Measurements from ENCODE around the gene NCOA6. TPM values are rescaled to one million over a fixed set of nuclear protein-coding genes. Genes with fewer than 3 reads are reported as not detected.

The NCOA6 gene
- total and polyA plus RNA-seq, 2 of the 4 experiments (the other 2 are of a cell fraction): 3.6 to 13.1 TPM

GRCh38 chr20:34755367-34755766 lies 70.1 kb downstream of the NCOA6 start:
- DNase-seq: no peak
- Histone ChIP-seq H2BK20ac (ENCODE audit: low read depth, low read length) (no peak overlapping the region), H3K36me3 (ENCODE audit: control insufficient read depth, insufficient read depth, low read length) (peaks cover 24% of the 10 kb centered on the region), H3K79me1 (ENCODE audit: low read depth in 1 of 2, low read length in 2 of 2) (peaks cover 18 to 39% of the 10 kb centered on the region in 2 experiments; a peak in 3 of 4 replicates), H2BK5ac (ENCODE audit: low read depth, low read length, poor library complexity, severe bottlenecking) (no peak overlapping the region), H3K14ac (replicated peaks; ENCODE audit: low read depth, low read length) (no peak overlapping the region), H3K4me2 (ENCODE audit: low read depth, low read length) (no peak overlapping the region), H4K20me1 (ENCODE audit: insufficient read depth, low read length) (peaks cover 6% of the 10 kb centered on the region; the same call in 1 of the 2 replicates), H2BK15ac (ENCODE audit: low read depth, low read length) (no peak overlapping the region), H3K27me3 (ENCODE audit: control insufficient read depth, insufficient read depth, low read length) (no peaks in the 10 kb centered on the region), H3K4ac (ENCODE audit: low read depth, low read length) (no peak overlapping the region), H4K5ac (ENCODE audit: low read depth, low read length) (no peak overlapping the region), H3K18ac (ENCODE audit: low read depth, low read length) (no peak overlapping the region), H3K9ac (ENCODE audit: low read depth, low read length) (no peak overlapping the region), H2AFZ (replicated peaks; ENCODE audit: low read length, poor library complexity) (no peak overlapping the region), H3K4me3 (ENCODE audit: insufficient read depth, low read depth, low read length) (no peak overlapping the region), H3K56ac (ENCODE audit: extremely low read depth, insufficient read depth, low read length) (no peak overlapping the region), H3K9me3 (ENCODE audit: control insufficient read depth, insufficient read depth, low read length) (no peaks in the 10 kb centered on the region), H2AK5ac (ENCODE audit: low read depth, low read length) (no peak overlapping the region), H2BK120ac (ENCODE audit: low read depth, low read length) (no peak overlapping the region), H3K23ac (ENCODE audit: low read depth, low read length) (0 out of 2 replicates have a peak overlapping the region, but pooled peaks have one; percentile 46), H4K91ac (ENCODE audit: insufficient read depth, low read depth, low read length) (no peak overlapping the region), H3K4me1 (ENCODE audit: control insufficient read depth, insufficient read depth, low read length) (peaks cover 15% of the 10 kb centered on the region), H3K9me1 (ENCODE audit: insufficient read depth, low read length) (peaks cover 6% of the 10 kb centered on the region; the same call in 1 of the 2 replicates), H4K8ac (ENCODE audit: low read depth in 2 of 2, low read length in 2 of 2) (no peak overlapping the region), H2AK9ac (replicated peaks; ENCODE audit: low read depth, low read length, poor library complexity) (no peak overlapping the region), H3K27ac (ENCODE audit: insufficient read depth, low read length) (no peak overlapping the region)
- ATAC-seq (ENCODE audit: low read depth): no peak
- TF ChIP-seq POLR2A (IDR thresholded peaks at IDR 0.05; ENCODE audit: low read depth, low read length) (no peak), BHLHE40 (IDR thresholded peaks at IDR 0.05; ENCODE audit: low read depth, low read length) (no peak), MXI1 (IDR thresholded peaks at IDR 0.05; ENCODE audit: borderline replicate concordance, low read depth, low read length) (no peak), MAFK (IDR thresholded peaks at IDR 0.05; ENCODE audit: low read depth, low read length) (no peak), SMC3 (IDR thresholded peaks at IDR 0.05; ENCODE audit: low read depth, low read length) (no peak), NFE2L2 (IDR thresholded peaks at IDR 0.05; ENCODE audit: low read depth, low read length) (no peak), MAZ (IDR thresholded peaks at IDR 0.05; ENCODE audit: borderline replicate concordance, low read depth, low read length) (no peak), RFX5 (IDR thresholded peaks at IDR 0.05; ENCODE audit: low read depth, low read length) (no peak), CEBPB (IDR thresholded peaks at IDR 0.05; ENCODE audit: low read depth, low read length) (no peak), RAD21 (IDR thresholded peaks at IDR 0.05; ENCODE audit: low read length) (no peak)
- intact Hi-C loops (cut with micrococcal nuclease): no loop called here
- CTCF ChIA-PET: interaction anchor here (1.0 kb wide), 1 partner anchor 13 kb away, joined by 3 read pairs; no protein-coding TSS in a partner anchor
- no TSS peak for BruUV-seq (replicated peaks)
- no CpG with 5 or more reads among the region's 1 CpG for WGBS, 2 experiments (ENCODE audit: extremely low coverage in 2 of 2, insufficient read length in 1 of 2)
- POLR2A ChIA-PET (ENCODE audit: unreplicated experiment): no interaction called here
- dilution Hi-C loops (cut with HindIII; ENCODE audit: low sequenced_read_pairs, unreplicated experiment): no loop called here
- in situ Hi-C loops (cut with MboI; ENCODE audit: low sequenced_read_pairs): no loop called here
